ENCODE results near the gene ARMH4.

Gene ARMH4

DNA sequence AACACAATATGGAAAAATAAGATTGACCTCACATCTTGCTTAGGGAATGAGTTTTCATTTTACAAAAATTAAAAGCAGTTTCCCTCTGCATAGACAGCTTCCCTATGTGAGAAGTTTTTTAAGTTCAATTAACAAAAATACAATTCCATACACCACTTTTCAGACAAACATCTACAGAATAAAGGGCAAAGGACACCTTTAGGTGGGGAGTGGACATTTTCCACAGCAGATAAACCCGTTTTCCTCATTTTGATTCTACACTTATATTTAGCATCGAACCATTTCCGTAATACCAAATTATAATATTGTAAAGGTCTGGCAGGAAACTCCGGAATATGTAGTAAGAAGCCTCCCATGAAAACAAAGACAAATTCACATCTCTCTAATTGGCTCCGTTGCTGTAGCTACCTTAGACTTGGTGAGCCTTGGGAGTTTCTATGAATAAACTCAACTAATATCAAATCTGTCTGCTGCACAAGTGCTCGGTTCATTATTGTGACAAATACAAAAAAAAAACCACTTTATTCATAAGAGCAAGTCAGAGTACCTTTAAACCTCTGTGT is 1.7 kb downstream of the ARMH4 start:
- H3K4me2 ChIP-seq (ENCODE audit: low read length), result no peak overlapping the region
- H4K20me1 ChIP-seq (ENCODE audit: control insufficient read depth, insufficient read depth, low read depth, low read length), result no peaks in the 10 kb centered on the region
- peaks cover 56% of the 10 kb centered on the region for H3K27me3 ChIP-seq (ENCODE audit: control insufficient read depth, low read length)
- H3K36me3 ChIP-seq (ENCODE audit: control insufficient read depth, low read length), result no peaks in the 10 kb centered on the region
- no peaks in the 10 kb centered on the region for H3K9me2 ChIP-seq (replicated peaks; ENCODE audit: control insufficient read depth, low read length)
- H3K4me1 ChIP-seq (ENCODE audit: control insufficient read depth, low read length), result peaks cover 9% of the 10 kb centered on the region
- no peak overlapping the region for H3K4me3 ChIP-seq (ENCODE audit: low read length)
- no peaks in the 10 kb centered on the region for H3K9me3 ChIP-seq (ENCODE audit: control insufficient read depth, insufficient read depth, low read length)
- no peaks in the 10 kb centered on the region for H3K79me2 ChIP-seq (ENCODE audit: control insufficient read depth, low read length)
- H3F3A ChIP-seq (ENCODE audit: control insufficient read depth, insufficient read depth), result no peaks in the 10 kb centered on the region
- TF ChIP-seq EZH2phosphoT487 (IDR thresholded peaks at IDR 0.05; ENCODE audit: borderline replicate concordance, low read length), result no peak
- no peak for TF ChIP-seq CTCF (IDR thresholded peaks at IDR 0.05; ENCODE audit: low read depth, low read length, poor library complexity, severe bottlenecking)
- no peak overlapping the region for H3K27ac ChIP-seq (ENCODE audit: low read depth, low read length)

DNA sequence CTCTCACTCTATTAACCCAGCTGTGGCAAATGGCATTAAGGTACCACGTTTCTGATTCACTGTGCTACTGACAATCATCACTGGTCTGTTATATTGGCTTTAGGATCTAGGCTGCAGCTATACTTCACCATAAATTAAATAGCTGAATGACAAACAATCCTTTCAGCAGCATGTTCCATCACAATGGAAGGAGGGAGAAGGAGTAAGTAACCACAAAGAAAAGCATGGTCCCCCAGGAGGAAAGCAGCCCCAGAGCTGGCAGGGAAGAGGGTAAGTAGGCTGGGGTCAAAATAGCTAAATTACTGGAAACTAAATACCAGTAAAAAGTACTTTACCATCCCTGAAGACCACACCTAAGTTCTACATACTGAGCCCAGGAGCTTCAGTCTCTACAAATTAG is 2.8 kb downstream of the ARMH4 start:
- H3F3A ChIP-seq (ENCODE audit: control insufficient read depth, insufficient read depth), result no peaks in the 10 kb centered on the region
- no peak overlapping the region for H3K4me3 ChIP-seq (ENCODE audit: low read length)
- no peaks in the 10 kb centered on the region for H3K9me3 ChIP-seq (ENCODE audit: control insufficient read depth, insufficient read depth, low read length)
- no peaks in the 10 kb centered on the region for H3K9me2 ChIP-seq (replicated peaks; ENCODE audit: control insufficient read depth, low read length)
- H4K20me1 ChIP-seq (ENCODE audit: control insufficient read depth, insufficient read depth, low read depth, low read length), result no peaks in the 10 kb centered on the region
- H3K79me2 ChIP-seq (ENCODE audit: control insufficient read depth, low read length), result no peaks in the 10 kb centered on the region
- no peak overlapping the region for H3K4me2 ChIP-seq (ENCODE audit: low read length)
- peaks cover 56% of the 10 kb centered on the region for H3K27me3 ChIP-seq (ENCODE audit: control insufficient read depth, low read length)
- TF ChIP-seq EZH2phosphoT487 (IDR thresholded peaks at IDR 0.05; ENCODE audit: borderline replicate concordance, low read length) (no peak), CTCF (IDR thresholded peaks at IDR 0.05; ENCODE audit: low read depth, low read length, poor library complexity, severe bottlenecking) (no peak)
- H3K36me3 ChIP-seq (ENCODE audit: control insufficient read depth, low read length), result no peaks in the 10 kb centered on the region
- peaks cover 9% of the 10 kb centered on the region for H3K4me1 ChIP-seq (ENCODE audit: control insufficient read depth, low read length)
- H3K27ac ChIP-seq (ENCODE audit: low read depth, low read length), result no peak overlapping the region

- H3F3A ChIP-seq (ENCODE audit: control insufficient read depth, insufficient read depth), result no peaks in the 10 kb centered on the region
- peaks cover 44% of the 10 kb centered on the region for H3K27me3 ChIP-seq (ENCODE audit: control insufficient read depth, low read length)
Observed at GRCh38 chr14:58146399-58146798, 5.6 kb downstream of the ARMH4 start.

More at GRCh38 chr14:58146399-58146798, 5.6 kb downstream of the ARMH4 start:
- H3K4me2 ChIP-seq (ENCODE audit: low read length), result no peak overlapping the region
- H3K9me3 ChIP-seq (ENCODE audit: control insufficient read depth, insufficient read depth, low read length), result no peaks in the 10 kb centered on the region
- no peaks in the 10 kb centered on the region for H4K20me1 ChIP-seq (ENCODE audit: control insufficient read depth, insufficient read depth, low read depth, low read length)
- H3K79me2 ChIP-seq (ENCODE audit: control insufficient read depth, low read length), result no peaks in the 10 kb centered on the region
- TF ChIP-seq CTCF (IDR thresholded peaks at IDR 0.05; ENCODE audit: low read depth, low read length, poor library complexity, severe bottlenecking), result no peak
- TF ChIP-seq EZH2phosphoT487 (IDR thresholded peaks at IDR 0.05; ENCODE audit: borderline replicate concordance, low read length), result no peak
- H3K36me3 ChIP-seq (ENCODE audit: control insufficient read depth, low read length), result no peaks in the 10 kb centered on the region
- H3K4me1 ChIP-seq (ENCODE audit: control insufficient read depth, low read length), result no peaks in the 10 kb centered on the region; the same call in 1 of the 2 replicates
- H3K9me2 ChIP-seq (replicated peaks; ENCODE audit: control insufficient read depth, low read length), result no peaks in the 10 kb centered on the region
- no peak overlapping the region for H3K27ac ChIP-seq (ENCODE audit: low read depth, low read length)
- no peak overlapping the region for H3K4me3 ChIP-seq (ENCODE audit: low read length)

Data from DOHH2 (cell line).